GM18909 (cell line): ENCODE results near the gene EIF2B5.

Source experiments
- ATAC-seq: cut with Tn5 transposase; IDR thresholded peaks from one replicate; pipeline ENCODE4 v1.9.1; 2021; ENCODE audit warnings: mild to moderate bottlenecking; ENCODE audit not compliant: unreplicated experiment, poor library complexity

Gene EIF2B5

DNA sequence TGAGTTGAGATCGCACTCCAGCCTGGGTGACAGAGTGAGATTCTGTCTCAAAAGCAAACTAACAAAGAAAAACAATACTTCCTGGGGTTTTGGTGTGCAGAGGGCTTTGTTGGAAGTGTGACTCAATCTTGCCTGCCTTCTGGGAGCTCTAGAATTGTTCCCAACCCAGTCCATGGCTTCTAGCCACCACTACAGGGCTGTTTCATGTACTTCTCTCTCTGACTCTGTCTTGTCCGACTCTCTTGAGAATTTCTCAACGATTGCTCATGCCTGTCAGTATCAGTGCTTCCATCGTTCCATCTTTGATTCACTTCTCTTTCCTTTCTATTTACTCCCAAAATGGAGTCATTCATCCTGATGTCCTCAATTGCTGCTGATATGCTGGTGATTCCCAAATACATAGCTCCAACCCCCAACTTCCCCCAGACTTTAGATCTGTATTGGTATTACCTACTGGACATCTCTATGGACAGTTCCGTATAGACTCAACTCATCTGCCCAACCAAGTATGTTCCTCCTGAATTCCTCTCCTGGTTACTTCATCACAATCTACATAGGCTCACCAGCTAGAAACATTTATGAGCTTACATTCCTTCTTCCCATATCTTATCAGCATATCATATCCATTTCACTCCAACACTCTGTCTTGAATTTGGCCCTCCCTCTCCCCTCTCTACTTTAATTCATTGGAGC, 37.7 kb downstream of the EIF2B5 start:
- no peak for ATAC-seq

DNA sequence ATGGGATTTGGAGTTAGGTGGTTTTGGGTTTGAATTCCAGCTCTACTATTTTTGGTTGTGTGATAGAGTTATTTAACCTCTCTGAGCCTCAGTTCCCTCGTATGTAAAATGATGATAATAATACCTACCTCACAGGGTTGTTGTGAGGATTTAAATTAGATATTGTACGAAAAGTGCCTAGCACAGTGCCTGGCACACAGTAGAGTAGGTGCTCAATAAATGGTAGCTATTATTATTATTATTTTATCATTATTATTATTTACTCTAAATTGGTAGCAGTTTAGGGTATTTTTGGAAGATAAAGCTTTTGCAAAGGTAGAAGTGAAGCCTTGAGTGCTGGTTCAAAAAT, 38.2 kb downstream of the EIF2B5 start:
- no peak for ATAC-seq

DNA sequence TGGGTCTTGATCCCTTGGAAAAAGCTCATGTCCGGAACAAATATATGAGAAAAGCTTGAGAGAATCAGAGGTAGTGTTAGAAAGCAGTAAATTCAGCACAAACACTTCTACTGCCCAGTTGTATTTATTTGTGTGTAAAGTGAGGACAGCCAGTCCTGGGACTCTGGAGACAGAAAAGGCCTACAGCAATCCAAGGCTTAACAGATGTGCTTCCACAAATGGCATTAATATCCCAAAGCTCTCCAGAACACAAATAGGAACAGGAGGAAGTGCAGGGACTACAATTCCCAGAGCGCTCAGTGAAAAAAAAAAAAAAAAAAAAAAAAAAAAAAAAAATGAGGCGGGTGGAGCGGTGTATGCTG, 39.1 kb downstream of the EIF2B5 start:
- peak; percentile 6 for ATAC-seq

DNA sequence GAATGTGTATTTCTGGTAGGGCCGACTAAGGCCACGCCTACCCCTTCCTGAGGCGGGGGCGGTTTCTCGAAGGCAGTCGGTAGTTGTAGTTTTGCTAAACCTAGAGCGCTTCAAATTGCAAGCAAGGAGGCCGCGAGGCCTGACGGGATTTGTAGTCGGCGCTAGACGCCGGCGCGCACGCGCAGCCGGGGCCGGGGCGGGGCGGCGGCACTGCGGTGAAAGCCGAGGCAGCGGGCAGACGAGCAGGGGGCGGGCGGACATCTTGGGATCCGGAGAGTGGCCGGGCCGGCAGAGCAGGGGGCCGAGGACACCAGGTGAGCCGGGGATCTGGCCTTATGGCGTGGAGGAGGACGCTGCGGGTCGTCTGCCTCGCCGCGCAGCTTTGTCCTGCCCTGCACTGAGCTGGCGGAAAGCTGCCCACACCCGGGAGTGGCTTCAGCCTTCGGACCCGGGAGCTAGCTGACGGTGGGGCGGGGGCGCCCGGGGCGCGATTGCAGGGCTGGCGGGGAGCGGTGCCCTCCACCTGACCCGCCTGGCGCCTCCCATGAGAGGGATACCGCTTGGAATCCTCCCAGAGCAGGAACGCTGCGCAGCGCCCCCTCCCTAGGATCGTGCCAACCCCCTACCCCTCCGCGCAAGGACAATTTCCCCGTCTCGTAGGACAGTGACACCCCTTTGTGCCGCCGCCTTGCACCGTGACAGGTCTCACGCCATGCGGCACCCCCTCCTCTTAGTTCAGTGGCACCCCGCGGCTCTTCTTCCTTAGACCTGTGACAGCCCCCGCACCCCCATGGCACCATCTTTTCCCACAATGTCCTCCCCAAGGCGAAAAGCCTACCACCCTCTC, 39.7 kb downstream of the EIF2B5 start, which contains the start of gene AP2M1:
TSS of gene AP2M1 (plus strand) at position 210 of the 847 bp plus-strand sequence. CDS start 2,139 bp downstream, outside the sequence.
- peak; percentile 94 for ATAC-seq

DNA sequence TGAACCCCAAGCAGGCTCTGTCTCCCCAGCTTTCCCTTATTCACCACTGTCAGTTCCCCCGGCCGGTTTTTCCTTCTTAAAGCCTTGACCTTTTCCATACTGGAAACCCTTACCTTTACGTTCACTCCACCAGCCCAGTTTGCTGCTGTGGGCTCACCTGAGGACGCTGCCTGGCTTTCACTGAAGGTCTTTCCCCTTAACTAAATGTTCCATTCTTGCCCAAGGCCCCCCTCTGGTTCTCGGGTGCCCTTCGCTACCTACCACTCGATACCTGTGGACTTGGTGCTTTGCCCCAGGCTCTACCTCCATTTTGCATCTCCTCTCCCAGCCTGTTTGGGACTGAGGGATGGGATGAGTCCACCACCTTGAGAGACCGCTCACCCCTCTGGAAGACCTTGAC, 40.3 kb downstream of the EIF2B5 start:
- ATAC-seq, result no peak

DNA sequence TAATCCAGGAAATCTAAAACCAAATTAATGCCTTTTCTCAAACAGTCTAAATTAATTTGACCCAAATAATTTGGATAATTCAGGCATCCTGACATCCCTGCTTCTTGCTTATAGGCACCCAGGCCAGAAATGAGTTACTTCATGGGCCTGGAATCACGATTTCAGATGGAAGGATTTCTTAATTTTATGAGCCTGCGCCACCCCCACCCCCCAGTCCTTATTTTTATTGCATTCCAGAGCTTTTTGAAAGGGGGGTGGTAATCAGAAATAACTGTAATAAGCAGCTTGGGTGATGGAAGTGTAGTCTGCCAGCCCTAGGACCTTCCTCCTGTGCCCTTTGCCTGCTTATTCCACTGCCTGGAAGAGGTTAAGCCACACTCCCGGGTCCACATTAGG, 40.8 kb downstream of the EIF2B5 start:
- ATAC-seq, result no peak

DNA sequence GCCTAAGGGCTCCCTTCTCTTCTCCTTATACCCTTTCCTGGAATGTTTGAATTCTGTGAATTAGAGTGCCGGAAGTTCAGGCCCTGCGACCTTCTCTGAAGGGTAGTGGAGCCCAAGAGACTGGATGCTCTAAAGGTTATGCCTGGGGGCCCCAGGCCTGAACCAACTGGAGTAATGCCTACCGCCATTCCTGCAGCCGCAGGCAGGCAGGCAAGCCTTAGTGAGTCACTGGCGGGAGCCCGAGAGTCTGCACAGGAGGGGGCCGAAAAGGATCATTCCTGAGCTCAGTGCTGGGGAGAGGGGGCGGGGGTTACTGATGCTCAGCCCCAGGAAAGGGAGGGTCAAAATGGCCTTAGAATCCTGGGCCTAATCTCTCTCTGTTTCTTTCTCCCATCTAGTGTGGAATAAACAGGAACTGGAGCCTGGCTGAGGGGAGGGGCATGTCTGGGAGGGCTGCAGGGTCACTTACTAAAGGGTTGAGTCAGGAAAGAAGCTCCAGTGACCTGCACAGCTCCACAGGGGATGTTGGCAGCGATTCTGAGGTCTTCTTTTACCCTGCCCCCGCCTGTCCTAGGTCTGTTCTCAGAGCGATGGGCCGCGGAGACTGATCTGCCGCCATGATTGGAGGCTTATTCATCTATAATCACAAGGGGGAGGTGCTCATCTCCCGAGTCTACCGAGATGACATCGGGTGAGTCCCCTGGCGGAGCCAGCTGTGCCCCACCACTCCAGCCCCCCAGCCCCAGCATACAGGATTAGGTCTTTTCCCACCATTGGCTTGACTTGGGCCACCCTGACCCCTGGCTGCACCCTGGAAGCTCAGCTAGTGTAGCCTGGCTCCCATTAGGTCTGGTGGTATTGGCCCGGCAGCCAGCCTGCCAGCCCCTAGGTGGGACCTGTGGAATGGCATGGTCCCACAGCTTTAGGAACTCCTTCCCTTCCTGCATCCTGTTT, 41.5 kb downstream of the EIF2B5 start:
- ATAC-seq, result no peak

DNA sequence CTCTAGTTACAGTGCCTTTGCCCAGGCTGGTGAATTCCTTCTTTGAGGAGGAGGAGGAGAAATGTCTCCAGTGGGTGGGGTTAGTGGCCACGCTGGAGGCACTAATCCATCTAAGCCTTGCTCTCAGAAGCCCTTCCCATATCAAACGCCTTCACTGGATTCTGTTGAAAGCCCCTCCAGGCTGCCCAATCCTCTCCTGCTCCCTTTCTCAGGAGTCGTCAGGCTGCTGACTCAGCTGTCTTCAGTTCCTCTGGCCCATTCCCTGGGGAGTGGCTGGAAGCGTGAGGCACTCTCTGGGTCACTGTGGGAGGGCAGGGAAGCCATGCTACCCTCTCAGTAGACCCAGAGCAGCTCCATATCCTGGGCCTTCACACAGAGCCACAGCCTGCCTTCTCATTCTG, 42.2 kb downstream of the EIF2B5 start:
- ATAC-seq, result no peak

DNA sequence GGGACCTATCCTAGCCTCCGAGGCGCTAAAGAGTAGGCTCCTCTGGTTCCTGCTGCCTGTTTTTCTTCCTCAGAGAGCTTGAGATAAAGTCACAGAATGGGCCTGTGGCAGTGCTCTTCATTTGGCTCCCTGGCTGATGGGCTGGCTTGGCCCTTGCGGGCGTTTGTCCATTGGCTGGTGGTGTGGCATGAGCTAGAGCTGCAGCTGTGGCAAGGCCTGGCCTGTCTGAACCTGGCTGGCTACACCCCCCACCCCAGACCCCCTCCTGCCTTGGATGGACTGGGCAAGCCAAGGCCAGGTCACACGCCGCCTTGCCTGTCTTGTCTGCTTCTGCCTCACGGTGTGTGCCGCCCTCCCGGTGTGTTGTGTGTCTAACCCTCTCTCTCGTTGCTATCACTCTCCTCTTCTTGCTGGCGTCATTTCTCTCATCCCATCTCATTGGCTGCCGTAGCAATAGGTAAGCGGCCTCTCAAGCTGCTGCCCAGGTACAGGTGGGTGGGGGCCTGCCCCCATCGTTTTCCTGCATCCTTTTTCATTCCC, 42.7 kb downstream of the EIF2B5 start:
- ATAC-seq, result no peak

DNA sequence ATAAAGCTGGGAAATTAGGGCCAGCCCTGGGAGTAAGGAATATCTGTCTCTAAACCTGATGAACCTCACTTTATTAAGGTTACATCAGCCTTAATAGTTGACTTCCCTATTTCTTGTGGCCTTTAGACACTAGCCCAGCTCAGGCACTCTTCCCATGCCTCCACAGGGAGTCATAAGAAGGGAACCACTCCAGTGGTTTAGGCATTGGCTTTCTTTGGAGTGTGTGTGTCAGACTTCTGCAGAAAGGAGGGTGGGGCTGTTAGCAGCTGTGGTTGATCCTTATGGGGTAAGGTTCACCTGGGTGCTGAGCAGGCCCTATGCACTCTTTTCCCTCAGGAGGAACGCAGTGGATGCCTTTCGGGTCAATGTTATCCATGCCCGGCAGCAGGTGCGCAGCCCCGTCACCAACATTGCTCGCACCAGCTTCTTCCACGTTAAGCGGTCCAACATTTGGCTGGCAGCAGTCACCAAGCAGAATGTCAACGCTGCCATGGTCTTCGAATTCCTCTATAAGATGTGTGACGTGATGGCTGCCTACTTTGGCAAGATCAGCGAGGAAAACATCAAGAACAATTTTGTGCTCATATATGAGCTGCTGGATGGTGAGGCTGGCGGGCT, 43.5 kb downstream of the EIF2B5 start:
- no peak for ATAC-seq

DNA sequence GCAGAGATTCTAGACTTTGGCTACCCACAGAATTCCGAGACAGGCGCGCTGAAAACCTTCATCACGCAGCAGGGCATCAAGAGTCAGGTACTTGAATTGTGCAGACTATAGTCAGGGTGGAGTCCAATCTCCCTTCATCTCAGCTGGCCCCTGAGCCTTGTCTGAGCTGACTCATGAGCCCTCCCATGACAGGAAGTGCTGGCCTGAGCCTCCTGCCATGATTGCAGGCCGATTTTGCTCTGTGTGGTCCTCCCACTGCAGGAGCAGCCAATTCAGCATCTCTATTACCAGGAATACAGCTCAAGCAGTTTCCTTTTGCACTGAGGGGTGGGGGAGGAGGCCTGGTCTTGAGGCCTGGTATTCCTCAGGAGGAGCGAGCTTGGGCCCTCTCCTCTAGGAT, 45.0 kb downstream of the EIF2B5 start:
- ATAC-seq, result no peak

DNA sequence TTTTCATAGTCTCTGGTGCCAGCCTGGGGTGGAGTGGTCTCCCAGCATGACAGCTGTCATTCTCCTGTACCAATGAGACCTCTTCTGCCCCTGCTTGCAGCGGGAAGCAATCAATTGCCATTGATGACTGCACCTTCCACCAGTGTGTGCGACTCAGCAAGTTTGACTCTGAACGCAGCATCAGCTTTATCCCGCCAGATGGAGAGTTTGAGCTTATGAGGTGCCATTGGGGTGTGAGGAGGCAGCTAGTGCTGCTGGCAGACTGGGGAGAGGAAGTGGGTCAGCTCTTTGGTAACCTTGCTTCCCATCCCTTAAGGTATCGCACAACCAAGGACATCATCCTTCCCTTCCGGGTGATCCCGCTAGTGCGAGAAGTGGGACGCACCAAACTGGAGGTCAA, 46.4 kb downstream of the EIF2B5 start:
- no peak for ATAC-seq

DNA sequence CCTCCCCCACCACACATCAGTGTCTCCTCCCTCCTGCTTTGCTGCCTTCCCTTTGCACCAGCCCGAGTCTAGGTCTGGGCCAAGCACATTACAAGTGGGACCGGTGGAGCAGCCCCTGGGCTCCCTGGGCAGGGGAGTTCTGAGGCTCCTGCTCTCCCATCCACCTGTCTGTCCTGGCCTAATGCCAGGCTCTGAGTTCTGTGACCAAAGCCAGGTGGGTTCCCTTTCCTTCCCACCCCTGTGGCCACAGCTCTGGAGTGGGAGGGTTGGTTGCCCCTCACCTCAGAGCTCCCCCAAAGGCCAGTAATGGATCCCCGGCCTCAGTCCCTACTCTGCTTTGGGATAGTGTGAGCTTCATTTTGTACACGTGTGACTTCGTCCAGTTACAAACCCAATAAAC, 48.5 kb downstream of the EIF2B5 start:
- no peak for ATAC-seq

DNA sequence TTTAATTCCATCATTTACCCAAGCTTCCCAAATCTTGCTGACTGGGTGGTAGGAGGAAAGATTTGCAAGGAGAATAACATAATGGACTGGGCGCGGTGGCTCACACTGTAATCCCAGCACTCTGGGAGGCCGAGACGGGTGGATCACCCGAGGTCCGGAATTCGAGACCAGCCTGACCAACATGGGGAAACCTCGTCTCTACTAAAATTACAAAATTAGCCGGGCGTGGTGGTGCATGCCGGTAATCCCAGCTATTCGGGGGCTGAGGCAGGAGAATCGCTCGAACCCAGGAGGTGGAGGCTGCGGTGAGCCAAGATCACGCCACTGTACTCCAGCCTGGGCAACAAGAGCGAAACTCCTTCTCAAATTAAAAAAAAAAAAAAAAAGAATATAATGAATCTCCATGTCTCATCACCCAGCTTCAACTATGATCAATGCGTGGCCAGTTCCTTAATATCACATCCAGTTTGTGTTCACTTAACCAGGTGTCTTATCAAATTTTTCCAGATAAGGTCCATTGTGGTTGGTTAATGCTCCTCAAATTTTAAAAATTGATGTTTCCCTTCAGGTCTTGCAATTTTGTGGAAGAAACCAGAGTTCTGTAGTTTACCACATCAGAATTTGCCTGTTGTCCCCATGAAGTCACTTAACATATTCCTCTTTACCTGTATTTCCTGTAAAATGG, 49.5 kb downstream of the EIF2B5 start:
- ATAC-seq, result no peak

DNA sequence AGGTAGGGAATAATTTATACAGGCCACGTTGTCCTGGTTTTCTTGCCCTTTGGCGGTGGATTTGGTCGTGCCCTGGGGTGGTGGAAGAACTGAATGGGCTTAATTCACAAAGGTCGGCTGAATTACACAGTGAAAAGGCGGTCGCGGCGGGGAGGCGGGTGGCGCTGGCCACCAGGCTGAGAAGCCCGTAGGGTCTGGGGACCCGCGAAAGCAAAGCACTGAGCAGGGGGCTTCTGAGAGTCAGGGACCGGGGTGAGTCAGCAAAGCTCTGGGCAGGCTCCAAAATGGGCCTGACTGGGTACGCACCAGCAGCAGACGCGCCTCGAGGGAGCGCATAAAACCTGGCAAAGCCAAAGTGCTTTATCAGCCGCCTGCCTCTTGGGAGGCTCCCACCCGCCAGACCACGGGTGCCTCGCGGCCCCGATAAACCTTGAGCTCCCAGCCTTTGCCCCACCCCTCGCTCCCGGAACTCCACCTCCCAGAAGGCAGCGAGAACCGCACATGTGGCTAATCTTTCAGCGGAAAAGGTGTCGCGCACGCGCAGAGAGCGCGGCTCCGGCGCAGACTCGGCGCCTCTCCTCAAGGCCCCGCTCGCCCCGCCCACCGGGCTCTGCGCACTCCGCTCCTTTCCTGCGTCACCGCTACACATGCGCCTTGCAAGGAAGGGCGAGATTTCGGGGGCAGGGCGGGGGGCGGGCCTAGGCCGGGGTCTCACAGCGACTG, 50.5 kb downstream of the EIF2B5 start:
- ATAC-seq, result peak; percentile 90

DNA sequence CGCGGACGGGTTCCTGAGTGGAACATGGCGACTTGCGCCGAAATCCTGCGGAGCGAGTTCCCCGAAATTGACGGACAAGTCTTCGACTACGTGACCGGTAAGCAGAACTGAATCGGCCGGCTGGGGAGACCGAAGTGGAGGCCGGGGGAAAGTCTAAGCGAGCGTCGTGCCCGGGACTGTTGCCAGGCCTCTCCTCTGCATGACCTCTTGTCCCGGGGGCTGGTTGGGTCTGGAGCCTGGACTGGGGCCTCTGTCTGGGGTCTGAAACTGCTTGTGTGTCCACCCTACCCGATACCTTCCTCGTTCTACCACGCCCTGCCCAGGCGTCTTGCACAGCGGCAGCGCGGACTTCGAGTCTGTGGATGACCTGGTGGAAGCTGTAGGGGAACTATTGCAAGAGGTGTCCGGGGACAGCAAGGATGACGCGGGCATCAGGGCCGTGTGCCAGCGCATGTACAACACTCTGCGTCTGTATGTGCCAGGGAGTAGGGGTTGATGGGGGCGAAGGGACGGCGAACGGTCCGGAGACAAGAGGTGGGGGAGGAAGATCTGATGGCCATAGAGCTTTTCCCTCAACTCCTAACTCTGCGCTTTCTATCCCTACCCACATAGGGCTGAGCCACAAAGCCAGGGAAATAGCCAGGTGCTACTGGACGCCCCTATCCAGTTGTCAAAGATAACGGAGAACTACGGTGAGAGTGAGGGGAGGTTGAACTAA, 51.2 kb downstream of the EIF2B5 start, which contains the start of gene ABCF3:
TSS of gene ABCF3 (plus strand) at position 16 of the 718 bp plus-strand sequence. CDS start at position 25, 9 bp downstream.
- peak; percentile 35 for ATAC-seq

DNA sequence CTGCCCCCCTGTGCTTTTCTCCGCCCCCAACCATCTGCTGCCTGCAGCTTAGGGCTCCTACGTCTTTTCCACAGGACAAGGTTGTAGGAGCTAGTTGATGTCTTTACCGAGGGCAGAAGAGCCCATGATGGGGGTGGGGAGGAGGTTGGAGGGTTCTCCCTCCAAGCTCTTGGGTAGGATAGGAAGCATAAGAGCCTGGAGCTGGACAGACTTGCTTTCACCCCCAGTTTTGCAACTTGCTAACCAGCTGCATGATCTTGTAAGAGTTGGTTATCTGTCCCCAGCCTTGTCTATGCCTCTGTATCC, 51.7 kb downstream of the EIF2B5 start:
- no peak for ATAC-seq

DNA sequence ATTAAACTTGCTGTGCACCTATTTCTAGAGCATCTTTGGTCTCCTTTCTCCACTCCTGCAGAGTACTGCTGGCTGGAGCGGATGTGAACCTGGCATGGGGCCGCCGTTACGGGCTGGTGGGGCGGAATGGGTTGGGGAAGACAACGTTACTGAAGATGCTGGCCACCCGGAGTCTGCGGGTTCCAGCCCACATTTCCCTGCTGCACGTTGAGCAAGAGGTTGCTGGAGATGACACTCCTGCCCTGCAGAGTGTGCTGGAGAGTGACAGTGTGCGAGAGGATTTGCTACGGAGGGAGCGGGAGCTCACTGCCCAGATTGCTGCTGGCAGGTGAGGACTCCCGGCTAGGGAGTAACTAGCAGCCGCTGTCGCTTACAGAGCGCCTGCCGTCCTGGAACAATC, 52.9 kb downstream of the EIF2B5 start:
- no peak for ATAC-seq
